Hepatocyte (in vitro differentiated cells): Measurements from ENCODE around the gene TMCC2. TPM values are rescaled to one million over a fixed set of nuclear protein-coding genes. Genes with fewer than 3 reads are reported as not detected.
A peak's percentile ranks its signal among the peaks of the same experiment; 100 is the strongest.

Source experiments
- DNase-seq: peaks from one replicate; pipeline ENCODE4 v3.0.0-alpha.2; 2016; ENCODE audit warnings: low spot score
- H2AFZ ChIP-seq: fragments of 200-600 bp; sonication (generic); 2 replicates; pipeline ENCODE4 v1.6.0; 2016; ENCODE audit warnings: antibody characterized with exemption, mild to moderate bottlenecking
- H3K27ac ChIP-seq: fragments of 200-600 bp; sonication (generic); 2 replicates; pipeline ENCODE4 v1.5.1; 2016; ENCODE audit warnings: mild to moderate bottlenecking
- H3K27me3 ChIP-seq: fragments of 200-600 bp; sonication (generic); 2 replicates; pipeline ENCODE4 v1.6.1; 2016
- H3K36me3 ChIP-seq: fragments of 200-600 bp; sonication (generic); replicated peaks from 2 replicates; pipeline ENCODE4 v1.5.1; 2016; ENCODE audit warnings: low read depth; ENCODE audit not compliant: insufficient read depth
- H3K4me1 ChIP-seq: fragments of 200-600 bp; sonication (generic); 2 replicates; pipeline ENCODE4 v1.5.1; 2016; ENCODE audit warnings: mild to moderate bottlenecking, moderate library complexity; ENCODE audit not compliant: insufficient read depth
- H3K4me2 ChIP-seq: fragments of 200-600 bp; sonication (generic); 2 replicates; pipeline ENCODE4 v1.6.0; 2016
- H3K4me3 ChIP-seq: fragments of 200-600 bp; sonication (generic); 2 replicates; pipeline ENCODE4 v1.5.1; 2016; ENCODE audit warnings: mild to moderate bottlenecking
- H3K79me2 ChIP-seq: fragments of 200-600 bp; sonication (generic); 2 replicates; pipeline ENCODE4 v1.6.0; 2017; ENCODE audit warnings: mild to moderate bottlenecking
- H3K9me2 ChIP-seq: fragments of 200-600 bp; sonication (generic); replicated peaks from 2 replicates; pipeline ENCODE4 v1.6.0; 2017; ENCODE audit warnings: mild to moderate bottlenecking; ENCODE audit not compliant: insufficient read depth
- H3K9me3 ChIP-seq: fragments of 200-600 bp; sonication (generic); 2 replicates; pipeline ENCODE4 v1.5.1; 2016; ENCODE audit warnings: low read depth, mild to moderate bottlenecking
- H4K20me1 ChIP-seq: fragments of 200-600 bp; sonication (generic); 2 replicates; pipeline ENCODE4 v1.6.0; 2016; ENCODE audit warnings: mild to moderate bottlenecking; ENCODE audit not compliant: insufficient read depth, poor library complexity, severe bottlenecking
- CTCF ChIP-seq: fragments of 200-600 bp; sonication (generic); IDR thresholded peaks from 2 replicates; pipeline ENCODE4 v1.5.1; 2016; ENCODE audit warnings: antibody characterized with exemption, mild to moderate bottlenecking; ENCODE audit not compliant: poor library complexity
- EZH2 ChIP-seq: fragments of 200-600 bp; sonication (generic); IDR thresholded peaks from 2 replicates; pipeline ENCODE4 v1.6.1; 2016; ENCODE audit warnings: antibody characterized with exemption, mild to moderate bottlenecking, borderline replicate concordance
- EZH2phosphoT487 ChIP-seq: fragments of 200-600 bp; sonication (generic); IDR thresholded peaks from one replicate; pipeline ENCODE4 v1.6.1; 2018; ENCODE audit warnings: antibody characterized with exemption, mild to moderate bottlenecking, low read depth, moderate library complexity; ENCODE audit not compliant: unreplicated experiment, severe bottlenecking
- WGBS: methylation state at CpG from one replicate; pipeline ENCODE4 v1.1.6; 2016; ENCODE audit warnings: low lambda C conversion rate; ENCODE audit errors: missing lambda C conversion rate; 5-methylcytosine and 5-hydroxymethylcytosine counted together
- polyA plus RNA-seq: library from polyadenylated mRNA; unstranded; fragments of >200 nt; fragmentation: Nextera tagmentation; extraction: Ambion mirVana; gene quantifications from 2 replicates; pipeline ENCODE4 v1.2.1, GENCODE V29; 2016
- total RNA-seq: library from RNA; depleted of rRNA; stranded (reverse); fragments of >200 nt; gene quantifications from 2 replicates; pipeline ENCODE4 v1.2.3, GENCODE V29; 2014

The TMCC2 gene
- total and polyA plus RNA-seq, 2 experiments from 2014 or later = 2.5 to 2.9 TPM

- Histone ChIP-seq H3K4me2 (peak overlapping the region; percentile 74), H4K20me1 (peaks cover 32% of the 10 kb centered on the region), H2AFZ (no peak overlapping the region), H3K4me3 (no peak overlapping the region), H3K36me3 (no peaks in the 10 kb centered on the region), H3K27ac (no peak overlapping the region), H3K9me2 (no peaks in the 10 kb centered on the region), H3K9me3 (no peaks in the 10 kb centered on the region), H3K4me1 (peaks cover 4% of the 10 kb centered on the region), H3K79me2 (peaks cover 68% of the 10 kb centered on the region), H3K27me3 (no peaks in the 10 kb centered on the region)
- no peak for TF ChIP-seq EZH2phosphoT487
- TF ChIP-seq CTCF = no peak
- TF ChIP-seq EZH2 = no peak
- no peak for DNase-seq
- whole genome bisulfite sequencing = 69% methylated on average over 3 of the region's 3 CpGs
Measured at GRCh38 chr1:205208811-205209210, 18.9 kb upstream of the TMCC2 start.

- no peaks in the 10 kb centered on the region for H3K9me3 ChIP-seq
- H3K79me2 ChIP-seq = peaks cover 50% of the 10 kb centered on the region
- peaks cover 22% of the 10 kb centered on the region for H4K20me1 ChIP-seq
- peaks cover 4% of the 10 kb centered on the region for H3K4me1 ChIP-seq
- peak overlapping the region; percentile 99 for H3K27ac ChIP-seq
- H3K4me2 ChIP-seq = peak overlapping the region; percentile 74
- H2AFZ ChIP-seq = peak overlapping the region; percentile 97
- no peaks in the 10 kb centered on the region for H3K9me2 ChIP-seq
- peaks cover 7% of the 10 kb centered on the region for H3K27me3 ChIP-seq
- TF ChIP-seq EZH2phosphoT487 (no peak), EZH2 (no peak), CTCF (no peak)
- H3K4me3 ChIP-seq = peak overlapping the region; percentile 99
- DNase-seq = peak; percentile 46
- WGBS = 2% methylated on average over 27 of the region's 31 CpGs
- no peaks in the 10 kb centered on the region for H3K36me3 ChIP-seq
Measured at GRCh38 chr1:205210756-205211168, 17.0 kb upstream of the TMCC2 start.

GRCh38 chr1:205211169-205211838 lies 16.4 kb upstream of the TMCC2 start, which contains the start of gene DSTYK:
TSS of gene DSTYK (minus strand) at chr1:205211702. CDS start at chr1:205211535, 167 bp downstream.
- 0% methylated on average over 48 of the region's 67 CpGs for WGBS
- DNase-seq = peak; percentile 96
- Histone ChIP-seq H3K79me2 (peaks cover 46% of the 10 kb centered on the region), H3K4me1 (peaks cover 4% of the 10 kb centered on the region), H3K27ac (peak within 1 kb of the TSS; percentile 99), H3K9me3 (no peaks in the 10 kb centered on the region), H3K4me2 (peak within 1 kb of the TSS; percentile 74), H3K4me3 (peak within 1 kb of the TSS; percentile 99), H4K20me1 (peaks cover 18% of the 10 kb centered on the region), H2AFZ (peak within 1 kb of the TSS; percentile 97), H3K36me3 (no peaks in the 10 kb centered on the region), H3K27me3 (peaks cover 7% of the 10 kb centered on the region), H3K9me2 (no peaks in the 10 kb centered on the region)
- no peak for TF ChIP-seq CTCF
